ENCODE results near the gene TMEM108. TPM values are rescaled to one million over a fixed set of nuclear protein-coding genes. Genes with fewer than 3 reads are reported as not detected.

TMEM108 gene
- polyA plus RNA-seq, 1 donor from 2014 or later, result 2.1 TPM

DNA sequence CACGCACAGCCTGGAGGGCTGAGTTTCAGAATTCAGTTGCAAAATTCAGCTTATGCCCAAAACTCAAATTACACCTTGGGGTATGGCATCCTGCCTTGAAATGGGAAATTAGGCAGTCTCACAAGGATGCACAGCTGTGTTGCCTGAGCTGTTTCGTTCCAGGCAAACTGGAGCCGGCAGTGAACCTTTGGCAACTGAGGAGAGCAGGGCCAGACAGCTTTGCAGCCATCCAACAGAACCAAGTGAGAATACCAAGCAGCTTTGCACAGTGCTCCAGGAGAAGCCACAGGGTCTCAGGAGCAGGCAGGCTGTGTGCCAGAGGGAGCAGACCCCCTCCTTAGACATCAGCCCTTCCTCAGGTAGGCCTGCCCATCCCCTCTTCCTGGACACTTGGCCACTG is 329.2 kb downstream of the TMEM108 start:
- H3K27ac ChIP-seq (ENCODE audit: low read length), result no peak overlapping the region

DNA sequence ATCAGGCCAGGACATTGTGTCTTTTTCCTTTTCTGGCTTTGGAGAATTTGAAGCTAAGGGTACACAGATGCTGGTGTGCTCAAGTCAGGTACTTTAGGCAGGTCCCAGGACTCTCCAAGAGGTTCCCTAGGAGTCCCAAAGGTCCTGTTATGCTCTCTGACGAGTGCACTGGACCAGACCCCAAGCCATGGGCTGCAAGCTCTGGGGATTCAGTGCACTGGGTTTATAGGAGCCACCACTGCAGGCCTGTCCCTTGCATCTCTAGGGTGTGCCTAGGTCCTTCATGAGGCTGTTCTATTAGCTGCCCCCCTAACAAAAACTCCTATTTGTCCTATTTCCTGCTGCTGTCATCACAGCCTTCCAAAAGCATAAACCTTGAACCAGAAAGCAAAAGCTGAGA is 329.8 kb downstream of the TMEM108 start:
- Histone ChIP-seq H3K4me2 (ENCODE audit: low read length) (no peak overlapping the region), H3K9me2 (ENCODE audit: insufficient read depth, low read length) (no peaks in the 10 kb centered on the region), H3K9me3 (ENCODE audit: low read length) (no peaks in the 10 kb centered on the region), H3K36me3 (ENCODE audit: insufficient read depth, low read length) (no peaks in the 10 kb centered on the region), H4K20me1 (ENCODE audit: insufficient read depth) (no peaks in the 10 kb centered on the region), H3K9ac (ENCODE audit: low read length) (no peak overlapping the region), H2AFZ (ENCODE audit: low read depth, low read length) (no peak overlapping the region), H3K27ac (ENCODE audit: low read length) (no peak overlapping the region), H3K27me3 (ENCODE audit: insufficient read depth, low read depth, low read length) (no peaks in the 10 kb centered on the region), H3F3A (ENCODE audit: insufficient read depth, low read length, poor library complexity, severe bottlenecking) (no peaks in the 10 kb centered on the region), H3K79me2 (replicated peaks; ENCODE audit: insufficient read depth, low read length) (no peaks in the 10 kb centered on the region), H3K4me3 (ENCODE audit: low read length) (no peak overlapping the region)
- TF ChIP-seq RAD21 (conservative IDR thresholded peaks at IDR 0.05) (no peak), MXI1 (conservative IDR thresholded peaks at IDR 0.05; ENCODE audit: poor library complexity, severe bottlenecking) (no peak), EZH2 (IDR thresholded peaks at IDR 0.05; ENCODE audit: borderline replicate concordance, insufficient read depth, low read length, poor library complexity, severe bottlenecking) (no peak)
- TF ChIP-seq, protein P1, sequence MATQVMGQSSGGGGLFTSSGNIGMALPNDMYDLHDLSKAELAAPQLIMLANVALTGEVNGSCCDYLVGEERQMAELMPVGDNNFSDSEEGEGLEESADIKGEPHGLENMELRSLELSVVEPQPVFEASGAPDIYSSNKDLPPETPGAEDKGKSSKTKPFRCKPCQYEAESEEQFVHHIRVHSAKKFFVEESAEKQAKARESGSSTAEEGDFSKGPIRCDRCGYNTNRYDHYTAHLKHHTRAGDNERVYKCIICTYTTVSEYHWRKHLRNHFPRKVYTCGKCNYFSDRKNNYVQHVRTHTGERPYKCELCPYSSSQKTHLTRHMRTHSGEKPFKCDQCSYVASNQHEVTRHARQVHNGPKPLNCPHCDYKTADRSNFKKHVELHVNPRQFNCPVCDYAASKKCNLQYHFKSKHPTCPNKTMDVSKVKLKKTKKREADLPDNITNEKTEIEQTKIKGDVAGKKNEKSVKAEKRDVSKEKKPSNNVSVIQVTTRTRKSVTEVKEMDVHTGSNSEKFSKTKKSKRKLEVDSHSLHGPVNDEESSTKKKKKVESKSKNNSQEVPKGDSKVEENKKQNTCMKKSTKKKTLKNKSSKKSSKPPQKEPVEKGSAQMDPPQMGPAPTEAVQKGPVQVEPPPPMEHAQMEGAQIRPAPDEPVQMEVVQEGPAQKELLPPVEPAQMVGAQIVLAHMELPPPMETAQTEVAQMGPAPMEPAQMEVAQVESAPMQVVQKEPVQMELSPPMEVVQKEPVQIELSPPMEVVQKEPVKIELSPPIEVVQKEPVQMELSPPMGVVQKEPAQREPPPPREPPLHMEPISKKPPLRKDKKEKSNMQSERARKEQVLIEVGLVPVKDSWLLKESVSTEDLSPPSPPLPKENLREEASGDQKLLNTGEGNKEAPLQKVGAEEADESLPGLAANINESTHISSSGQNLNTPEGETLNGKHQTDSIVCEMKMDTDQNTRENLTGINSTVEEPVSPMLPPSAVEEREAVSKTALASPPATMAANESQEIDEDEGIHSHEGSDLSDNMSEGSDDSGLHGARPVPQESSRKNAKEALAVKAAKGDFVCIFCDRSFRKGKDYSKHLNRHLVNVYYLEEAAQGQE (IDR thresholded peaks at IDR 0.05; ENCODE audit: borderline replicate concordance), result no peak

More for the DNA sequence above, 329.2 kb downstream of the TMEM108 start:
- Histone ChIP-seq H3K9me3 (ENCODE audit: low read length) (no peaks in the 10 kb centered on the region), H3F3A (ENCODE audit: insufficient read depth, low read length, poor library complexity, severe bottlenecking) (no peaks in the 10 kb centered on the region), H3K79me2 (replicated peaks; ENCODE audit: insufficient read depth, low read length) (no peaks in the 10 kb centered on the region), H2AFZ (ENCODE audit: low read depth, low read length) (no peak overlapping the region), H3K4me2 (ENCODE audit: low read length) (no peak overlapping the region), H3K36me3 (ENCODE audit: insufficient read depth, low read length) (no peaks in the 10 kb centered on the region), H3K9ac (ENCODE audit: low read length) (no peak overlapping the region), H4K20me1 (ENCODE audit: insufficient read depth) (no peaks in the 10 kb centered on the region), H3K9me2 (ENCODE audit: insufficient read depth, low read length) (no peaks in the 10 kb centered on the region), H3K27me3 (ENCODE audit: insufficient read depth, low read depth, low read length) (no peaks in the 10 kb centered on the region), H3K4me3 (ENCODE audit: low read length) (no peak overlapping the region)
- no peak for TF ChIP-seq MXI1 (conservative IDR thresholded peaks at IDR 0.05; ENCODE audit: poor library complexity, severe bottlenecking)
- no peak for TF ChIP-seq RAD21 (conservative IDR thresholded peaks at IDR 0.05)
- no peak for TF ChIP-seq EZH2 (IDR thresholded peaks at IDR 0.05; ENCODE audit: borderline replicate concordance, insufficient read depth, low read length, poor library complexity, severe bottlenecking)
- TF ChIP-seq SMC3 (conservative IDR thresholded peaks at IDR 0.05; ENCODE audit: poor library complexity), result no peak
- no peak for TF ChIP-seq EP300 (conservative IDR thresholded peaks at IDR 0.05; ENCODE audit: poor library complexity, severe bottlenecking)
- TF ChIP-seq TAF1 (IDR thresholded peaks at IDR 0.05; ENCODE audit: low read depth), result no peak
- no peak for TF ChIP-seq CTCF (IDR thresholded peaks at IDR 0.05; ENCODE audit: poor library complexity, severe bottlenecking)
- TF ChIP-seq POLR2AphosphoS5 (IDR thresholded peaks at IDR 0.05), result no peak
- TF ChIP-seq, protein P1 (IDR thresholded peaks at IDR 0.05; ENCODE audit: borderline replicate concordance), result no peak

All from neural cell (in vitro differentiated cells).